ENCODE measurements around the gene PTS.

PTS gene

DNA sequence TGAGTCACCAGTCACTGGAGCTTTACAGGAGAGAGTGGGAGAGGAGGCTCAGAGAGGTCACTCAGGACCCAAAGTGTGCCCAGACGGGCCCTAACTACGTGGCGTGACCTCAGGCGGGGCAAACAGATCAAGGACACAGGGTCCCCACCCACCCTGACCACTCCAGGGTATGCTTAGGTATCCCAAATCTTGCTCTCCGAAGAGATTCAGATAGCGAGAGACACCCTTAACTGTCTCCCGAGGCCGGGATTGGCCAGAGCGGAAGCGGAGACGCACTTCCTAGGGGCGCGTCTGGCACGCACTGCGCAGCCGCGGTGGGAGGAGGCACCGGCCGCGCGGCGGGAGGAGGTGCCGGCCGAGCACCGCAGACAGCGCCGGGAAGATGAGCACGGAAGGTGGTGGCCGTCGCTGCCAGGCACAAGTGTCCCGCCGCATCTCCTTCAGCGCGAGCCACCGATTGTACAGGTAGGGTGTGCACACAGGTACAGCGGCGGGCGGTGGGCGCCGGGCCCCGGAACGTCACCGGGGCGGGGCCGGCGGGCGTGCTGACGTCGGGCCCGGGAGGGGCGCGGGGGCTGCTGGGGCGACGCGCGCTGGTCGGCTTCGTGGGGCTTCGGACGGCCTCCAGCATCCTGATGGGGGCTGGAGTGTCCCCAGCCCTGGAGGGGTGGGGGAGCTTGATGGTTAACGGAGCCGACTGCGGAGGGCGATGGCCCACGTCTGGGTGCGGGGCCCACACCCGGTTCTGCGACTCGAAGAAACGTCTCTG lies at the start of gene PTS:
Gene PTS (plus strand): TSS at position 367 of the 769 bp plus-strand sequence. CDS start 16 bp downstream, at position 383.
- no peak for TF ChIP-seq CTCF (IDR thresholded peaks at IDR 0.05; ENCODE audit: extremely low read depth, missing control alignments)
- peak; percentile 96 for DNase-seq (ENCODE audit: low spot score)

- no peak for DNase-seq (ENCODE audit: low spot score)
- TF ChIP-seq CTCF (IDR thresholded peaks at IDR 0.05; ENCODE audit: extremely low read depth, missing control alignments) = no peak
Measured at GRCh38 chr11:112177589-112177988, 48.6 kb upstream of the PTS start.

DNA sequence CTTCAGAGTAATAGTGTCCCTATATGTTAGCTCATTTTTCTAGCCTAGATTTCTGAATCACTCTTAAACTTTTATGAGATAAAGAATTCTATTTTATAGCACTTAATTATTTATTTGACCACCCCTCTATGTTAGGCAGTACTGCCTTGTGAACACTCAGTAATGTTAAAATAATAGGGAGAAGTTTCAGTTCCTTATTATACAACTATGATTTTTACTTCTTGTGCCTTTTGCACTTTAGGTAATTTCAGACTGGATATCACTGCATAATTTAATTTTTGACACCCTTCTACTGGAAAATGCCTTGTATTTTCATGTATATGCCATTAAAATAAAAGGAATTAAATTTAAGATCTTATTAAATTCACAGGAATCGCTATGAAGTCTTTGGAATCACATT lies 47.8 kb upstream of the PTS start:
- TF ChIP-seq CTCF (IDR thresholded peaks at IDR 0.05; ENCODE audit: extremely low read depth, missing control alignments) = no peak
- no peak for DNase-seq (ENCODE audit: low spot score)

GRCh38 chr11:112178936-112179335 lies 47.3 kb upstream of the PTS start:
- no peak for TF ChIP-seq CTCF (IDR thresholded peaks at IDR 0.05; ENCODE audit: extremely low read depth, missing control alignments)
- no peak for DNase-seq (ENCODE audit: low spot score)

DNA sequence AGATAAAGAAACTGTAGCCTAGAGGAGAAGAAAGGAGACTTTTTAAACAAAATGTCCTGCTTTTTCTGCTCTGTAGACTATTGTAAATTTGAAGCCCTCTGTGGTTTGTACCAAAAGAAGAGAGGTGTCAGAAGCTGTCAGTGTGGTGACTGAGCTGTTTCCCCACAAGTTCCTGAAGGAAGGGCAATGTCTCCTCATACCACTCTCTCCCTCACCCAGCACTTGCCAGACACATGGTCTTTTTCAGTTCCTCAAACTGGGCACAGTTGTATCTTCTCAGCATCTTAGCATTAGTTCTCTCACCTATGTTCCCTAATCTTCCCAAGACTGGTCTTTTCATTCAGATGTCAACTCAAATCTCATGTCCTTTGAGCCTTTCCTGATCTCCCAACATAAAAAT lies 46.6 kb upstream of the PTS start:
- TF ChIP-seq CTCF (IDR thresholded peaks at IDR 0.05; ENCODE audit: extremely low read depth, missing control alignments) = no peak
- no peak for DNase-seq (ENCODE audit: low spot score)

DNA sequence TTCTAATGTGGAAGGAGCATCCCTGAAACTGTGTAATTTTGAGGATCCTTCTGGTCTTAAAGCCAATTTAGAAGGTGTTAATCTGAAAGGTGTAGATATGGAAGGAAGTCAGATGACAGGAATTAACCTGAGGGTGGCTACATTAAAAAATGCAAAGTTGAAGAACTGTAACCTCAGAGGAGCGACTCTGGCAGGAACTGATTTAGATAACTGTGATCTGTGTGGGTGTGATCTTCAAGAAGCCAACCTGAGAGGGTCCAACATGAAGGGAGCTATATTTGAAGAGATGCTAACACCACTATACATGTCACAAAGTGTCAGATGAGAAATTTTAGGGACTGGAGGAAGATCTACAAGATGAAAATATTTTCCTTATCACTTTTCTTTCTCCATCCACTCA lies 43.4 kb upstream of the PTS start:
- TF ChIP-seq CTCF (IDR thresholded peaks at IDR 0.05; ENCODE audit: extremely low read depth, missing control alignments) = no peak
- DNase-seq (ENCODE audit: low spot score) = no peak

DNA sequence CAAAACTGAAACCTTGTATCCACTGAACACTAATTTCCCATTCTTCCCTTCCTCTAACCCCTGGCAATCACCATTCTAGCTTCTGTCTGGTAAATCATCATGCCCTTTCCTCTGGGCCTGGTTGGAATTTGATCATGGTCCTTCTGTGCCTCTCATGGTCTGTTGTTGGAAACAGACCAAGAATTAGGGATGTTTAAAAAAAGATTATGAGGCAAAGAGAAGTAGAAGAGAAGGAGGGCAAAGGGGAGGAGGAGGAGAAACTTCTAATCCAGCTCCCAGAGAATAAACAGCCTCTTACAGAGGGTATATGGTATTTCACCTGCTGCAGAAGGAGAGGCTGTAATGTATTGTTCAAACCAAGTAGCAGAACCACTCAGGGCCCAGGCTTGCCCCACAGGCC lies 40.3 kb upstream of the PTS start:
- TF ChIP-seq CTCF (IDR thresholded peaks at IDR 0.05; ENCODE audit: extremely low read depth, missing control alignments) = no peak
- no peak for DNase-seq (ENCODE audit: low spot score)

Measured in GM20000 (cell line).